Activated CD8-positive, alpha-beta memory T cell treated with anti-CD3 and anti-CD28 coated beads, Interleukin-2, amount 50 U/mL, for 24 hours (primary cell): ENCODE results near the gene FHL2.
"Not testable (repeated sequence)": the region's sequence is repeated elsewhere in the genome, so short reads cannot be mapped to it uniquely, and the experiment has no call there.

Source experiments
- DNase-seq: peaks from one replicate; pipeline ENCODE4 v3.0.0-alpha.2; 2020; ENCODE audit errors: extremely low read depth

FHL2 gene

GRCh38 chr2:105338020-105338385, 60.8 kb downstream of the FHL2 start:
- DNase-seq: no peak

- peak; percentile 70 for DNase-seq
These were observed 61.5 kb downstream of the FHL2 start, which contains the start of gene C2orf49 for GRCh38 chr2:105337122-105338019. Gene C2orf49 (plus strand): TSS chr2:105337540. CDS start chr2:105337588, 48 bp downstream.

- DNase-seq: no peak
These were observed 62.1 kb downstream of the FHL2 start for GRCh38 chr2:105336786-105337121.

- DNase-seq: no peak
These were observed 63.4 kb downstream of the FHL2 start for GRCh38 chr2:105335469-105335868.

GRCh38 chr2:105334211-105334610, 64.6 kb downstream of the FHL2 start:
- DNase-seq: no peak

GRCh38 chr2:105330681-105331375, 68.0 kb downstream of the FHL2 start:
- no peak for DNase-seq

GRCh38 chr2:105329561-105330495, 69.0 kb downstream of the FHL2 start, which contains the start of gene TGFBRAP1:
Gene TGFBRAP1 (minus strand): TSS chr2:105329735. CDS start chr2:105308301, 21,434 bp downstream.
- DNase-seq: no peak

GRCh38 chr2:105329197-105329554, 69.7 kb downstream of the FHL2 start:
- no peak for DNase-seq

GRCh38 chr2:105328281-105329196, 70.3 kb downstream of the FHL2 start:
- DNase-seq: no peak

- DNase-seq: no peak
These were observed 71.2 kb downstream of the FHL2 start for GRCh38 chr2:105327690-105328089.

GRCh38 chr2:105327271-105327670, 71.6 kb downstream of the FHL2 start:
- DNase-seq: not testable (repeated sequence)

GRCh38 chr2:105325389-105325963, 73.4 kb downstream of the FHL2 start:
- DNase-seq: no peak

- DNase-seq: no peak
These were observed 74.1 kb downstream of the FHL2 start for GRCh38 chr2:105324732-105325131.

GRCh38 chr2:105324101-105324500, 74.8 kb downstream of the FHL2 start:
- DNase-seq: no peak

- DNase-seq: no peak
These were observed 75.7 kb downstream of the FHL2 start for GRCh38 chr2:105323111-105323510.

- DNase-seq: no peak
These were observed 76.8 kb downstream of the FHL2 start for GRCh38 chr2:105321875-105322646.

GRCh38 chr2:105320651-105321215, 78.1 kb downstream of the FHL2 start:
- DNase-seq: no peak

- DNase-seq: no peak
These were observed 80.9 kb downstream of the FHL2 start for GRCh38 chr2:105317937-105318336.

- no peak for DNase-seq
These were observed 83.5 kb downstream of the FHL2 start for GRCh38 chr2:105315314-105315713.
